Adipocyte (in vitro differentiated cells): Measurements from ENCODE around the gene RPL13.

Experiments
- DNase-seq: peaks from one replicate; pipeline ENCODE4 v3.0.0-alpha.2; 2015; ENCODE audit warnings: low read depth
- H3K27me3 ChIP-seq: replicated peaks from 2 replicates; pipeline ENCODE4 v1.7.0; 2013; ENCODE audit warnings: mild to moderate bottlenecking, low read length, moderate library complexity; ENCODE audit not compliant: control insufficient read depth, insufficient read depth
- H3K36me3 ChIP-seq: 2 replicates; pipeline ENCODE4 v1.7.0; 2013; ENCODE audit warnings: low read length, mild to moderate bottlenecking, moderate library complexity; ENCODE audit not compliant: control insufficient read depth, insufficient read depth, severe bottlenecking
- H3K4me1 ChIP-seq: 2 replicates; pipeline ENCODE4 v1.7.0; 2013; ENCODE audit warnings: mild to moderate bottlenecking, low read length, moderate library complexity; ENCODE audit not compliant: control insufficient read depth, insufficient read depth
- H3K4me3 ChIP-seq: 2 replicates; pipeline ENCODE4 v1.7.0; 2013; ENCODE audit warnings: mild to moderate bottlenecking, low read length, moderate library complexity
- H3K9ac ChIP-seq: 2 replicates; pipeline ENCODE4 v1.7.0; 2013; ENCODE audit warnings: mild to moderate bottlenecking, low read length, moderate library complexity
- H3K9me3 ChIP-seq: 2 replicates; pipeline ENCODE4 v1.7.0; 2013; ENCODE audit warnings: mild to moderate bottlenecking, low read length, moderate library complexity; ENCODE audit not compliant: control insufficient read depth

Gene RPL13

GRCh38 chr16:89573826-89574680 is 13.6 kb downstream of the RPL13 start:
- no peak for DNase-seq
- Histone ChIP-seq H3K4me3 (no peak overlapping the region), H3K27me3 (peaks cover 18% of the 10 kb centered on the region)

DNA sequence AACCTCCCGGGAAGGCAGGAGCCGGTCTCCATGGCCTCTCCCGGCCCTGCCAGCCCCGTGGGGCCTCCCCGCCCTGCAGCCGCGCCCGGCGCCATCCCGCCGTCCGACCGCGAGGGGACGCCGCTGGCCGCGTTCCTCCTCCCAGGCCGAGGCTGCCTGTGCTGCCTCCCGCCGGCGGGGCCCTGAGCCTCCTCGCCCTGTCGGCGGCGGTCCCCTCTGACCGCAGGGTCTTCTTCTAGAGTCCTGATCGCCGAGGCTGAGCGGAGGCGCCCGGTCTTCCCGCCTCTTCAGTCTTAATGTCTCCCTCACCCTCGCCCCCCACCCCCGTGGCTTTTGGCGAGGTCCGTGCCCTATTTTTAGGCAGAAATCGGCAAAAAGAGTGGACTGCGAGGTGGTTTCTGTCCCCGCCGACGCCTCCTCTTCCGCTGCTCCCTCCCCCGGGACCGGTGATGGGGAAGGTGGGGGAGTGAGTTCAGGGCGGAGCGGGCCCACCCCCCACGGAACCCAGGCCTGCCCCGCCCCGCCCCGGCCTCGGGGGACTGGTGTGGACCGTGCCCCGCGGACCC is 14.3 kb downstream of the RPL13 start:
- H3K4me3 ChIP-seq, result peak overlapping the region; percentile 58
- peaks cover 13% of the 10 kb centered on the region for H3K27me3 ChIP-seq
- peak overlapping the region; percentile 45 for H3K9ac ChIP-seq
- no peaks in the 10 kb centered on the region for H3K36me3 ChIP-seq
- DNase-seq, result peak; percentile 93
- H3K4me1 ChIP-seq, result peaks cover 3% of the 10 kb centered on the region
- H3K9me3 ChIP-seq, result no peaks in the 10 kb centered on the region

More at GRCh38 chr16:89573826-89574680, 13.6 kb downstream of the RPL13 start:
- Histone ChIP-seq H3K9me3 (no peaks in the 10 kb centered on the region), H3K36me3 (no peaks in the 10 kb centered on the region), H3K9ac (peak overlapping the region; percentile 45), H3K4me1 (peaks cover 3% of the 10 kb centered on the region)

GRCh38 chr16:89575247-89576152 is 15.0 kb downstream of the RPL13 start, which contains the start of gene CPNE7:
TSS of gene CPNE7 (plus strand) at chr16:89575758. CDS start at chr16:89575898, 140 bp downstream.
- H3K9me3 ChIP-seq, result no peaks in the 10 kb centered on the region
- H3K4me1 ChIP-seq, result peaks cover 3% of the 10 kb centered on the region
- peak; percentile 57 for DNase-seq
- peaks cover 10% of the 10 kb centered on the region for H3K27me3 ChIP-seq
- peak within 1 kb of the TSS; percentile 45 for H3K9ac ChIP-seq
- H3K36me3 ChIP-seq, result no peaks in the 10 kb centered on the region
- H3K4me3 ChIP-seq, result peak within 1 kb of the TSS; percentile 58

GRCh38 chr16:89576153-89577054 is 15.9 kb downstream of the RPL13 start:
- H3K4me3 ChIP-seq, result no peak overlapping the region

DNA sequence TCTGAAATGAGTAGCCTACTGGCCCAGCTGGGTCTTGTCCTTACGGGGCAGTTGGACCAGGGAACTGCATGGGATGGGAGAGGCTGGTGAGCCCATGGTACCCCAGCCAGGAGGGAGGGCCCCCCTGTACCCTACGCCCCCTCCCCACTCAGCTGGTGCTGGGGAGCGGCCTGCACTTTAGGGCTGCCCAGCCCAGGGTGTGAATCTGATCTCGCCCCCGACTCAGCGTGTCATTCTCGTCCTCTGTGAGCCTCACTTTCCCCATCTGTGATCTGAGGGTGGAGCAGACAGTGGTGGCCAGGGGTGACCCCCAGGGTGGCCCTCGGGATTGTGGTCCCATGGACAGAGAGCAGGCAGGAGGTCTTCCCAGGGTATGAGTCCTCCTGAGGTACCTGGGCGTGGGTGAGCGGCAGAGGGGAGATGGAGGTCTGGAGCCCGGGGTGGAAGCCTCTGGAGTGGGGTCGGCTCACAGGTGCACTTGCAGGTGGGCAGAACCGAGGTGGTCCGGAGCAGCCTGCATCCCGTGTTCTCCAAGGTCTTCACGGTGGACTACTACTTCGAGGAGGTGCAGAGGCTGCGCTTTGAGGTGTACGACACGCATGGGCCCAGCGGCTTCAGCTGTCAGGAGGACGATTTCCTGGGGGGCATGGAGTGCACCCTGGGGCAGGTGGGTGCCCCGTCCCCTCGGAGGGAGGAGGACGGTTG is 16.7 kb downstream of the RPL13 start:
- DNase-seq, result no peak
- H3K36me3 ChIP-seq, result no peaks in the 10 kb centered on the region
- no peak overlapping the region for H3K9ac ChIP-seq
- H3K4me1 ChIP-seq, result peaks cover 15% of the 10 kb centered on the region
- H3K27me3 ChIP-seq, result no peaks in the 10 kb centered on the region
- no peaks in the 10 kb centered on the region for H3K9me3 ChIP-seq
- no peak overlapping the region for H3K4me3 ChIP-seq

More at GRCh38 chr16:89576153-89577054, 15.9 kb downstream of the RPL13 start:
- Histone ChIP-seq H3K9me3 (no peaks in the 10 kb centered on the region), H3K27me3 (peaks cover 7% of the 10 kb centered on the region), H3K36me3 (no peaks in the 10 kb centered on the region), H3K4me1 (peaks cover 7% of the 10 kb centered on the region), H3K9ac (no peak overlapping the region)
- DNase-seq, result no peak

DNA sequence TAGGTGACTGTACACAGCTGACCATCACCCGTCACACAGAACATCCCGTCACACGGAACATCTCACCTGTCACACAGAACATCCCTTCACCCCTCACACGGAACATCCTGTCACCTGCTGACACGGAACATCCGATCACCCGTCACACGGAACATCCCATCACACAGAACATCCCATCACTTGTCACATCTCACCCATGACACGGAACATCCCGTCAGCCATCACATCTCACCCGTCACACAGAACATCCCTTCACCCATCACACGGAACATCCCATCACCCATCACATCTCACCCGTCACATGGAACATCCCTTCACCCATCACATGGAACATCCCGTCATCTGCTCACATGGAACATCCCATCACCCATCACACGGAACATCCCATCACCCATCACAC is 18.9 kb downstream of the RPL13 start:
- Histone ChIP-seq H3K4me1 (peaks cover 17% of the 10 kb centered on the region), H3K9ac (no peak overlapping the region), H3K36me3 (no peaks in the 10 kb centered on the region), H3K4me3 (no peak overlapping the region), H3K27me3 (no peaks in the 10 kb centered on the region), H3K9me3 (no peaks in the 10 kb centered on the region)
- no peak for DNase-seq

DNA sequence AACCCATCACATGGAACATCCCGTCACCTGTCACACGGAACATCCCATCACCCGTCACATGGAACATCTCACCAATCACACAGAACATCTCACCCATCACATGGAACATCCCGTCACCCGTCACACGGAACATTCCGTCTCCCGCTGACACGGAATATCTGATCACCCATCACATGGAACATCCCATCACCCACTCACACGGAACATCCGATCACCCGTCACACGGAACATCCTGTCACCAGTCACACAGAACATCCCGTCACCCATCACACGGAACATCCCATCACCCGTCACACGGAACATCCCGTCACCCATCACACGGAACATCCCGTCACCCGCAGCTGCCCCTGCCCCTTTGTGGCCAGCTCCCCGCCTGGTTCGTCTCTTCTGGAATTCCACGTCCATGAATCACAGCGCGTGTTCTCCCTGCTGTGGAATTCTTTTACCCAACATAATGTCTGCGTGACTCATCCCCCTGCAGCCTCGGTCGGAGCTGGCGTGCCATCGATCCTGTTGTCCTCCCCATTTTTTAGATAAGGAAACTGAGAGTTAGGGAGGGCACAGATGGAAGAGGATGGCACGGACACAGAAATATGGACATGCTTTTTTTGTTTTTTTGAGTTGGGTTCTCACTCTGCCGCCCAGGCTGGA is 20.7 kb downstream of the RPL13 start:
- no peaks in the 10 kb centered on the region for H3K36me3 ChIP-seq
- H3K27me3 ChIP-seq, result no peaks in the 10 kb centered on the region
- no peak overlapping the region for H3K4me3 ChIP-seq
- H3K4me1 ChIP-seq, result peaks cover 15% of the 10 kb centered on the region
- no peaks in the 10 kb centered on the region for H3K9me3 ChIP-seq
- H3K9ac ChIP-seq, result no peak overlapping the region
- peak; percentile 99 for DNase-seq

DNA sequence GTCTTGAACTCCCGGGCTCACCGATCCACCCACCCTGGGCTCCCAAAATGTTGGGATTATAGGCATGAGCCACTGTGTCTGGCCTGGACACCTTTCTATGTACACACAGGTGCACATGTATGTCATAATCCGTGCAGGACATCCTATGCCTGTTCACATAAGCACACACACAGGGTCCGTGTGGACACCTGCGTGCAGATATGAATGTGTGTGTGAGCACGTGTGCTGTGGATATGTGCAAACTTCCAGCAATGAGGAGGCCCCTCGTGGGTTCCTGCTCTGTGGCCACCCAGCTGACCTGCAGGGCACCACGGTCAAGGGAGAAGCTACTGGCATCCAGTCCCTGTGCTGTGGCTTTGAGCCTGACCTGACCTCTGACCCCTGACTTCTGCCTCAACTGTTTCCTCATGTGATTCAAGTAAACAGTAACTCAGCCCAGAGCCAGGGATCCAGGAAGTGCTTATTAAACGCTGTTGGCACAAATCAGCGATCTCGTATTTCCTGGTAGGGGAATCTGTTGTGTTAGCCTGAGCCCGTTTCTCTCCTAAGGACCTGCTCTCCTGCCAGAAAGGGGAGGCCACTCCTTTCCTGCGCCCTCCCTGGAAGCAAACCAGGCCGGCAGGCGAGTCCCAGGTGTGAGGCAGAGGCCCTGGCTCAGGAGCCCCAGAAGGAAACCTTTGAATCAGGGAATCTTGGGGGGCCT is 21.5 kb downstream of the RPL13 start:
- Histone ChIP-seq H3K9ac (no peak overlapping the region), H3K4me3 (no peak overlapping the region), H3K4me1 (peaks cover 15% of the 10 kb centered on the region), H3K36me3 (no peaks in the 10 kb centered on the region), H3K27me3 (no peaks in the 10 kb centered on the region), H3K9me3 (no peaks in the 10 kb centered on the region)
- peak; percentile 53 for DNase-seq

GRCh38 chr16:89582614-89583196 is 22.2 kb downstream of the RPL13 start:
- H3K9ac ChIP-seq, result no peak overlapping the region

More at GRCh38 chr16:89582614-89583196, 22.2 kb downstream of the RPL13 start:
- H3K9me3 ChIP-seq, result no peaks in the 10 kb centered on the region
- H3K36me3 ChIP-seq, result no peaks in the 10 kb centered on the region
- H3K4me3 ChIP-seq, result no peak overlapping the region
- DNase-seq, result no peak
- no peaks in the 10 kb centered on the region for H3K27me3 ChIP-seq
- peaks cover 15% of the 10 kb centered on the region for H3K4me1 ChIP-seq
